ENCODE data around the gene TEAD2. TPM values are rescaled to one million over a fixed set of nuclear protein-coding genes. Genes with fewer than 3 reads are reported as not detected.

Gene TEAD2
- total RNA-seq, 1 donor from 2014 or later = 58.2 TPM

DNA sequence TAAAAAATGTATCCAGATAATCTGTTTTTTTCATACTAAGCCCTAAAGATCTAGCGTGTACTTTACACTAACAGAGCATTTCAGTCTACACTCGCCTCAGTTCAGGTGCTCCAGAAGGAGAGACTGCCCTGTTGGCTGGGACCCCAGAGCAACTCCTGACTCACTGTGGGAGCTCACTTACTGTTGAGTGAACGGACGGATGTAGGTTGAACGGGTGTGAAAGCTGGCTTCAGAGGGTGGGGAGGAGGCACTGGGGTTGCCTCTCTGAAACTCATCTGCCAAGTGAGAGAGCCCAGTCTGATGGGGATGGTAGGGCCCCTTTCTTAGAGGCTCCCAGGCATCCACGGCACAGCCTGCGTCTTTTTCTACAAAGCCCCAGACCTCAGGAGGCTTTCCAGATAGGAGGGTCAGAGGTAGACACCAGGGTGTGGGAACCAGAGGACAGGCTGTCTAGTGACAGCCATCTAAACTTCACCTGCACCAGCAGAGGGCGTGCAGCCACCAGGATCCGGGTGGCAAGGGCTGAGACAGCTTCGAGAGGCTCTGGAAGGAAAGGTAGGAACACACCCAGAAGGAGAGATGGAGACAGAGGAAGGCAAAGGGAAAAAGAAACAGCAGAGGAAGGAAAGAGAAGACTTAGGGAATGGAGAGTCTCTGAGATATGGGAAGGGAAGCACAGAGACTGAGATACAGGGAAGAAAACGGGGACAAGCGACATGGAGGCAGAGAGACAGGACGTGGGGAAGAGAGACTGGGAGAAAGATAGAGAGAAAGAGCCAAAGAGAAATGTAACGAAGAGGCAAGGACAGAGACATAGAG lies 29.6 kb upstream of the TEAD2 start:
- H3K9ac ChIP-seq (ENCODE audit: low read length) = no peak overlapping the region
- Mint-ChIP-seq H3K9me3 (ENCODE audit: unreplicated experiment) (no peaks in the 10 kb centered on the region), H3K27me3 (ENCODE audit: low read depth, unreplicated experiment) (peaks cover 38% of the 10 kb centered on the region), H3K36me3 (ENCODE audit: low read depth, unreplicated experiment) (no peaks in the 10 kb centered on the region), H3K4me3 (ENCODE audit: unreplicated experiment) (no peak overlapping the region), H3K27ac (ENCODE audit: unreplicated experiment) (no peak overlapping the region), H3K4me1 (ENCODE audit: low read depth, unreplicated experiment) (no peaks in the 10 kb centered on the region)
- H4K20me1 ChIP-seq (ENCODE audit: insufficient read depth, low read length) = no peaks in the 10 kb centered on the region
- H2AFZ ChIP-seq (ENCODE audit: low read depth, low read length) = no peak overlapping the region
- no peaks in the 10 kb centered on the region for H3K4me1 ChIP-seq (ENCODE audit: insufficient read depth, low read length)
- H3K9me3 ChIP-seq (ENCODE audit: insufficient read depth, low read depth, low read length) = no peaks in the 10 kb centered on the region
- no peak overlapping the region for H3K4me2 ChIP-seq (ENCODE audit: low read length)
- no peaks in the 10 kb centered on the region for H3K36me3 ChIP-seq (ENCODE audit: insufficient read depth, low read length)
- FAIRE-seq (no peak), DNase-seq (ENCODE audit: low read depth) (peak; percentile 19)
- TF ChIP-seq, protein P1, sequence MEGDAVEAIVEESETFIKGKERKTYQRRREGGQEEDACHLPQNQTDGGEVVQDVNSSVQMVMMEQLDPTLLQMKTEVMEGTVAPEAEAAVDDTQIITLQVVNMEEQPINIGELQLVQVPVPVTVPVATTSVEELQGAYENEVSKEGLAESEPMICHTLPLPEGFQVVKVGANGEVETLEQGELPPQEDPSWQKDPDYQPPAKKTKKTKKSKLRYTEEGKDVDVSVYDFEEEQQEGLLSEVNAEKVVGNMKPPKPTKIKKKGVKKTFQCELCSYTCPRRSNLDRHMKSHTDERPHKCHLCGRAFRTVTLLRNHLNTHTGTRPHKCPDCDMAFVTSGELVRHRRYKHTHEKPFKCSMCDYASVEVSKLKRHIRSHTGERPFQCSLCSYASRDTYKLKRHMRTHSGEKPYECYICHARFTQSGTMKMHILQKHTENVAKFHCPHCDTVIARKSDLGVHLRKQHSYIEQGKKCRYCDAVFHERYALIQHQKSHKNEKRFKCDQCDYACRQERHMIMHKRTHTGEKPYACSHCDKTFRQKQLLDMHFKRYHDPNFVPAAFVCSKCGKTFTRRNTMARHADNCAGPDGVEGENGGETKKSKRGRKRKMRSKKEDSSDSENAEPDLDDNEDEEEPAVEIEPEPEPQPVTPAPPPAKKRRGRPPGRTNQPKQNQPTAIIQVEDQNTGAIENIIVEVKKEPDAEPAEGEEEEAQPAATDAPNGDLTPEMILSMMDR (IDR thresholded peaks at IDR 0.05; ENCODE audit: insufficient read depth, low read depth, low read length) = peak; percentile 67
- TF ChIP-seq EZH2 (IDR thresholded peaks at IDR 0.05; ENCODE audit: insufficient read depth, low read length) = no peak
- no peak overlapping the region for H3K4me3 ChIP-seq (ENCODE audit: insufficient read depth, low read depth, low read length)
- no peak overlapping the region for H3K27ac ChIP-seq (ENCODE audit: low read depth, low read length)
- H3K79me2 ChIP-seq (ENCODE audit: insufficient read depth, low read length) = no peaks in the 10 kb centered on the region
- peaks cover 2% of the 10 kb centered on the region for H3K27me3 ChIP-seq (ENCODE audit: insufficient read depth, low read length)

DNA sequence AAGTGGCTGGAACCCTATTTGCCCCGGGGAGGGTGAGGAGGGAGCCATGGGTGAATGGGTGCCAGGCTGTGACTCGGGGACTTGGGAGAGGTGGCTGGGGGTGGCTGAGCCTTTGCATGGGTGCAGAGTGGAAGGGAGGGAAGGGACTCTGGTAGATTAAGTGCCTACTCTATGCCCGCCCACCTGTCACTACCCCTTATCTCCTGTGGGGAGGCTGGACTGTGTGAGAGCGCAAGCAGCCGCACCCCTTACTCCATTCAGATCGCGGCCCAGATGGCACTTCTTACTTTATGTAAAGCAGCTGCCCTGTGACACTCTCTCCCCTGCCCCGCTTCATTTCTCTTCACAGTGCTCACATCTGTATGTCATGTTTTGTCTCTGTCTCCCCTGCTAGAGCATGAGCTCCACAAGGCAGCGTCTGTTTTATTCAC lies 28.7 kb upstream of the TEAD2 start:
- no peak overlapping the region for H3K4me3 ChIP-seq (ENCODE audit: insufficient read depth, low read depth, low read length)
- no peaks in the 10 kb centered on the region for H3K9me3 ChIP-seq (ENCODE audit: insufficient read depth, low read depth, low read length)

More for the DNA sequence above, 28.7 kb upstream of the TEAD2 start:
- Histone ChIP-seq H2AFZ (ENCODE audit: low read depth, low read length) (no peak overlapping the region), H3K27me3 (ENCODE audit: insufficient read depth, low read length) (peaks cover 2% of the 10 kb centered on the region), H3K27ac (ENCODE audit: low read depth, low read length) (no peak overlapping the region), H4K20me1 (ENCODE audit: insufficient read depth, low read length) (no peaks in the 10 kb centered on the region), H3K4me2 (ENCODE audit: low read length) (no peak overlapping the region), H3K9ac (ENCODE audit: low read length) (no peak overlapping the region), H3K79me2 (ENCODE audit: insufficient read depth, low read length) (no peaks in the 10 kb centered on the region), H3K4me1 (ENCODE audit: insufficient read depth, low read length) (no peaks in the 10 kb centered on the region), H3K36me3 (ENCODE audit: insufficient read depth, low read length) (no peaks in the 10 kb centered on the region)
- FAIRE-seq = no peak
- Mint-ChIP-seq H3K9me3 (ENCODE audit: unreplicated experiment) (no peaks in the 10 kb centered on the region), H3K27me3 (ENCODE audit: low read depth, unreplicated experiment) (peaks cover 35% of the 10 kb centered on the region), H3K36me3 (ENCODE audit: low read depth, unreplicated experiment) (no peaks in the 10 kb centered on the region), H3K27ac (ENCODE audit: unreplicated experiment) (no peak overlapping the region), H3K4me3 (ENCODE audit: unreplicated experiment) (no peak overlapping the region), H3K4me1 (ENCODE audit: low read depth, unreplicated experiment) (no peaks in the 10 kb centered on the region)
- TF ChIP-seq, protein P1 (IDR thresholded peaks at IDR 0.05; ENCODE audit: insufficient read depth, low read depth, low read length) = no peak
- no peak for TF ChIP-seq EZH2 (IDR thresholded peaks at IDR 0.05; ENCODE audit: insufficient read depth, low read length)
- DNase-seq (ENCODE audit: low read depth) = no peak
